PC-3 (cell line): ENCODE results near the gene ZFC3H1. TPM values are rescaled to one million over a fixed set of nuclear protein-coding genes. Genes with fewer than 3 reads are reported as not detected.
"Not testable (repeated sequence)": the region's sequence is repeated elsewhere in the genome, so short reads cannot be mapped to it uniquely, and the experiment has no call there.

ENCODE experiments used
- ATAC-seq: fragments of 200-7000 bp; cut with Tn5 transposase; 2 replicates; pipeline ENCODE4 v1.9.1; 2020; ENCODE audit warnings: mild to moderate bottlenecking, moderate library complexity
- BruUV-seq: library from RNA; stranded (reverse); fragments of 400-500 nt; replicated peaks from 2 replicates; lab custom pipeline; 2021; lab: Mats Ljungman, UMichigan
- CTCF ChIA-PET: fragments of 300-600 bp; sonication (Branson Sonifier 250); formaldehyde crosslinking; loops from one replicate; lab custom pipeline; 2022; ENCODE audit warnings: antibody characterized with exemption; lab: Charles Lee
- POLR2A ChIA-PET: fragments of 300-600 bp; sonication (Branson Sonifier 250); formaldehyde crosslinking; loops from one replicate; lab custom pipeline; 2022; ENCODE audit warnings: antibody characterized with exemption; ENCODE audit not compliant: unreplicated experiment; lab: Charles Lee
- DNase-seq: peaks from one replicate; pipeline ENCODE4 v3.0.0-alpha.2; 2015
- H2AFZ ChIP-seq: fragments of 300-600 bp; sonication (generic); 2 replicates; pipeline ENCODE4 v1.6.0; 2016; ENCODE audit warnings: antibody characterized with exemption, low read length
- H3F3A ChIP-seq: fragments of 300-600 bp; sonication (generic); one replicate; pipeline ENCODE4 v1.6.0; 2017; ENCODE audit warnings: antibody characterized with exemption, low read length, control low read depth, mild to moderate bottlenecking; ENCODE audit not compliant: unreplicated experiment
- H3K27ac ChIP-seq: fragments of 300-600 bp; sonication (generic); 2 replicates; pipeline ENCODE4 v1.5.1; 2016; ENCODE audit warnings: mild to moderate bottlenecking, low read length
- H3K27me3 ChIP-seq: fragments of 300-600 bp; sonication (generic); 2 replicates; pipeline ENCODE4 v1.6.1; 2016; ENCODE audit warnings: low read length, mixed read lengths
- H3K36me3 ChIP-seq: fragments of 300-600 bp; sonication (generic); 2 replicates; pipeline ENCODE4 v1.6.1; 2016; ENCODE audit warnings: low read depth, mixed run types, low read length, mixed read lengths
- H3K4me1 ChIP-seq: fragments of 300-600 bp; sonication (generic); 2 replicates; pipeline ENCODE4 v1.5.1; 2016; ENCODE audit warnings: low read length; ENCODE audit not compliant: insufficient read depth
- H3K4me2 ChIP-seq: fragments of 300-600 bp; sonication (generic); 2 replicates; pipeline ENCODE4 v1.6.0; 2016; ENCODE audit warnings: low read length
- H3K4me3 ChIP-seq: fragments of 300-600 bp; sonication (generic); 2 replicates; pipeline ENCODE4 v1.5.1; 2016; ENCODE audit warnings: mild to moderate bottlenecking, low read length, mixed read lengths
- H3K79me2 ChIP-seq: fragments of 300-600 bp; sonication (generic); 2 replicates; pipeline ENCODE4 v1.6.1; 2017; ENCODE audit warnings: low read length, mixed read lengths
- H3K9ac ChIP-seq: fragments of 300-600 bp; sonication (generic); 2 replicates; pipeline ENCODE4 v1.6.0; 2016; ENCODE audit warnings: mild to moderate bottlenecking, low read length
- H3K9me2 ChIP-seq: fragments of 300-600 bp; sonication (generic); replicated peaks from 2 replicates; pipeline ENCODE4 v1.6.1; 2016; ENCODE audit warnings: mixed run types, low read length, mixed read lengths
- H3K9me3 ChIP-seq: fragments of 300-600 bp; sonication (generic); 2 replicates; pipeline ENCODE4 v1.6.1; 2016; ENCODE audit warnings: low read length, mixed read lengths
- H4K20me1 ChIP-seq: fragments of 300-600 bp; sonication (generic); 2 replicates; pipeline ENCODE4 v1.6.1; 2016; ENCODE audit warnings: low read length, mixed read lengths
- CTCF ChIP-seq: fragments of 300-600 bp; sonication (generic); conservative IDR thresholded peaks from 2 replicates; pipeline ENCODE4 v1.5.1; 2017; ENCODE audit warnings: antibody characterized with exemption, low read depth, mild to moderate bottlenecking, low read length
- EZH2 ChIP-seq: fragments of 300-600 bp; sonication (generic); IDR thresholded peaks from one replicate; pipeline ENCODE4 v1.6.1; 2017; ENCODE audit warnings: antibody characterized with exemption, mild to moderate bottlenecking, low read length; ENCODE audit not compliant: unreplicated experiment
- EZH2phosphoT487 ChIP-seq: fragments of 300-600 bp; sonication (generic); IDR thresholded peaks from 2 replicates; pipeline ENCODE4 v1.6.1; 2018; ENCODE audit warnings: mild to moderate bottlenecking, antibody characterized with exemption, low read length, borderline replicate concordance
- intact Hi-C: fragments of 100-400 bp; cut with micrococcal nuclease; formaldehyde crosslinking; loops from 2 replicates; pipeline ENCODE4 v1.9.0; 2023
- total RNA-seq: library from RNA; depleted of rRNA; stranded (reverse); fragments of >200 nt; gene quantifications from 2 replicates; pipeline ENCODE4 v1.2.3, GENCODE V29; 2014

Gene ZFC3H1
- total RNA-seq, 1 experiment from 2014 or later: 13.7 TPM

GRCh38 chr12:71581206-71581605 lies 82.4 kb downstream of the ZFC3H1 start:
- no peaks in the 10 kb centered on the region for H3K79me2 ChIP-seq
- ATAC-seq (peak; percentile 29; the same call in 1 of the 2 replicates), DNase-seq (peak; percentile 17)
- intact Hi-C loops: no loop called here
- H3F3A ChIP-seq: no peaks in the 10 kb centered on the region
- POLR2A ChIA-PET: no interaction called here
- CTCF ChIA-PET: no interaction called here
- BruUV-seq: no TSS peak
- no peaks in the 10 kb centered on the region for H3K9me3 ChIP-seq
- no peaks in the 10 kb centered on the region for H3K9me2 ChIP-seq
- H3K4me3 ChIP-seq: no peak overlapping the region
- TF ChIP-seq EZH2 (no peak), EZH2phosphoT487 (no peak), CTCF (no peak)
- H3K4me2 ChIP-seq: no peak overlapping the region
- no peaks in the 10 kb centered on the region for H3K36me3 ChIP-seq
- no peaks in the 10 kb centered on the region for H4K20me1 ChIP-seq
- H3K27me3 ChIP-seq: no peaks in the 10 kb centered on the region
- no peaks in the 10 kb centered on the region for H3K4me1 ChIP-seq
- H3K27ac ChIP-seq: no peak overlapping the region
- H3K9ac ChIP-seq: no peak overlapping the region
- H2AFZ ChIP-seq: no peak overlapping the region

GRCh38 chr12:71578694-71579258 lies 84.9 kb downstream of the ZFC3H1 start:
- no peak overlapping the region for H2AFZ ChIP-seq
- no peaks in the 10 kb centered on the region for H3K79me2 ChIP-seq
- H3K27ac ChIP-seq: no peak overlapping the region
- no peak overlapping the region for H3K4me3 ChIP-seq
- TF ChIP-seq EZH2phosphoT487: no peak
- TF ChIP-seq CTCF: no peak
- no peak for TF ChIP-seq EZH2
- H3K9me2 ChIP-seq: no peaks in the 10 kb centered on the region
- CTCF ChIA-PET: no interaction called here
- intact Hi-C loops: no loop called here
- ATAC-seq (no peak), DNase-seq (no peak)
- no peak overlapping the region for H3K4me2 ChIP-seq
- H3K4me1 ChIP-seq: no peaks in the 10 kb centered on the region
- H3K27me3 ChIP-seq: no peaks in the 10 kb centered on the region
- POLR2A ChIA-PET: no interaction called here
- no peaks in the 10 kb centered on the region for H3K9me3 ChIP-seq
- H3K36me3 ChIP-seq: no peaks in the 10 kb centered on the region
- H3F3A ChIP-seq: no peaks in the 10 kb centered on the region
- H4K20me1 ChIP-seq: no peaks in the 10 kb centered on the region
- BruUV-seq: no TSS peak
- H3K9ac ChIP-seq: no peak overlapping the region

GRCh38 chr12:71576496-71576895 lies 87.2 kb downstream of the ZFC3H1 start:
- Histone ChIP-seq H3F3A (no peaks in the 10 kb centered on the region), H3K9ac (no peak overlapping the region), H3K79me2 (no peaks in the 10 kb centered on the region), H3K9me3 (no peaks in the 10 kb centered on the region), H3K36me3 (no peaks in the 10 kb centered on the region), H3K27ac (no peak overlapping the region), H3K4me3 (no peak overlapping the region), H3K4me2 (no peak overlapping the region), H3K9me2 (no peaks in the 10 kb centered on the region), H4K20me1 (no peaks in the 10 kb centered on the region), H3K27me3 (no peaks in the 10 kb centered on the region), H3K4me1 (no peaks in the 10 kb centered on the region), H2AFZ (peak overlapping the region; percentile 39)
- intact Hi-C loops: no loop called here
- ATAC-seq (no peak), DNase-seq (no peak)
- BruUV-seq: no TSS peak
- CTCF ChIA-PET: no interaction called here
- POLR2A ChIA-PET: no interaction called here
- no peak for TF ChIP-seq CTCF
- no peak for TF ChIP-seq EZH2
- TF ChIP-seq EZH2phosphoT487: no peak

- intact Hi-C loops, BruUV-seq, H3K4me2 ChIP-seq, H3K9me2 ChIP-seq, H3K27me3 ChIP-seq, H3F3A ChIP-seq, DNase-seq, H3K4me1 ChIP-seq, H3K9me3 ChIP-seq, H3K4me3 ChIP-seq, H3K27ac ChIP-seq, H2AFZ ChIP-seq, H3K36me3 ChIP-seq, CTCF ChIA-PET, H3K79me2 ChIP-seq, POLR2A ChIA-PET, H4K20me1 ChIP-seq, H3K9ac ChIP-seq, ATAC-seq: not testable (repeated sequence)
These were observed 93.8 kb downstream of the ZFC3H1 start for GRCh38 chr12:71569885-71570284.
